ENCODE measurements around the gene TMEM132D.

GRCh38 chr12:129185855-129186254 lies 718.0 kb downstream of the TMEM132D start:
- TF ChIP-seq CTCF (IDR thresholded peaks at IDR 0.05) (no peak), EZH2 (IDR thresholded peaks at IDR 0.05) (no peak)
